ENCODE data around the gene SYNGR4.

The SYNGR4 gene

DNA sequence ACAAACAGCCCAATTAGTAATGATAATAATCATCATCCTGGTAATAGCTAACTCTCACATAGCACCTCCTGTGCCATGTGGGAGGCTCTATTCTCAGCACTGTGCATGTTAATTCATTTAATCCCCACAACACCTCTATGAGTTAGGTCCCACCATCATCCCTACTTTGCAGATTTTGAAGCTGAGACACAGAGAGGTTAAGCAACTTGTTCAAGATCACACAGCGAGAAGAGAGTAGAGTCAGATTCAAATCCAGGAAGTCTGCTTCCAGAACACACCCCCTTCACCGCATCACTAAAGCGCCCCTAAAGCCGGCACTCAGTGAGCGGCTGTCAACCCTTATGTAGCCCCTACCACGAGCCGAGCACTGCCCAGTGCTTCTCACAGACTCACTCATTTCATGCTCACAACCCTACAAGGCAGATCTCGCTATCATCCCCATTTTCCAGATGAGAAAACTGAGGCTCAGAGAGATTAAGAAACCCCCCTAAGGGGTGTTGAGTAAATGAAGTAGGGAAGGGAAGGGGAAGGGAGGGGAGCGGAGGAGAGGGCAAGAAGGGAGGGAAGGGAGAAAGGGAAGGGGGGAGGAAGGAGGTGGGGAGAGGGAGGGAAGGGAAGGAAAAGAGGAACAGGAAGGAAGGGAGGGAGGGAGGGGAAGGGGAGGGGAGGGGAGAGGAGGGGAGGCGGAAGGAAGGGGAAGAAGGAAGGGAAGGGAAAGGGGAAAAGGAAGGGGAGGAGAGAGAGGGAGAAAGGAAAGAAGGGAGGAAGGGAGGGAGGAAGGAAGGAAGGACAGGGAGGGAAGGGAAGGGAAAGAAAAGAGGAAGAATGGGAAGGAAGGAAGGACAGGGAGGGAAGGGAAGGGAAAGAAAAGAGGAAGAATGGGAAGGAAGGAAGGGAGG lies 22.4 kb upstream of the SYNGR4 start:
- no peak for DNase-seq

DNA sequence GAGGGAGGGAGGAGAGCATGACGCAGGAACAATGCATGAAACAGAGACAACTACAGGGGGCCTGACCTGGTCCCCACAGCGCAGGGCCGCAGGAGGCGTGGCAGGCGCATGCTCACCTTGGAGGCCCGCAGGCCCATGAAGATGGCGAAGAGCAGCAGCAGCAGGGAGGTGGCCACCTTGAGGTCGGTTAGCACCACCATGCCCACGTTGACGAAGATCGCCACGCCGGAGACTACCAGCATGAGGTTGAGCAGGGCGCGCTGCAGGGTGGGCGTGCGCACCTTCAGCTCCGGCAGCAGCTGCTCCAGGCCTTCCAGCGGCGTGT lies 21.8 kb upstream of the SYNGR4 start:
- no peak for DNase-seq

- no peak for DNase-seq
These were observed 21.2 kb upstream of the SYNGR4 start for GRCh38 chr19:48342841-48343540.

- DNase-seq: no peak
These were observed 19.3 kb upstream of the SYNGR4 start for GRCh38 chr19:48344892-48345291.

DNA sequence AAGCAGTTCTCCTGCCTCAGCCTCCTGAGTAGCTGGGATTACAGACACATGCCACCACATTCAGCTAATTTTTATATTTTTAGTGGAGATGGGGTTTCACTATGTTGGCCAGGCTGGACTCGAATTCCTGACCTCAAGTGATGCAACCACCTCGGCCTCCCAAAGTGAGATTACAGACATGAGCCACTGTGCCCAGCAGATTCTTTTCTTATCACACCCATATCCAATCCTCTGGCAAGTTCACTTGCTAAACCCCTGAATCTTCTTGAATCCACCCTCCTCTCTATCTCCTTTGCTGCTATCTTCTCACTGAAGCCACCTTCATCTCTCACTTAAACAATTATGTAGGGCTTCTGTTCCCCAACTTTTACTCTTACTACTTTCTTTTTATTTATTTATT lies 18.0 kb upstream of the SYNGR4 start:
- no peak for DNase-seq

DNA sequence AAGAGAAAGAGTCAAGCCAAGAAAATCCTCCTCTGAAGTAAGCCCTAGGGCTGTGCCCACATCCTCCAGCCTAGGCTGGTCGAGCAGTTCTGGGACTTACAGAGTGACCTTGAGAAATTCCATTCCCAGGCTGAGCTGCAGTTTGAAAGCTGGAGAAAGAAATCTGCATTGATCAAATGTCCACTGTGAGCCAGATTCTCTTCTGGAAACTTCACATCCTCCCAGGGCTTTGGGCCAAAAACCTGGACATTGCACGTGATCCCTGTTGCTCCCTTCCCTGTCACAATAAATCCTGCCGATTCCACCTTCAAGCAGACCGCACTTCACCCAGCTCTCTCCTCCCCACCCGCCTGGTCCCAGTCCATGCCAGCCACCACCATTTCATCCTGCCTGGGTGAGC lies 16.1 kb upstream of the SYNGR4 start:
- no peak for DNase-seq

DNA sequence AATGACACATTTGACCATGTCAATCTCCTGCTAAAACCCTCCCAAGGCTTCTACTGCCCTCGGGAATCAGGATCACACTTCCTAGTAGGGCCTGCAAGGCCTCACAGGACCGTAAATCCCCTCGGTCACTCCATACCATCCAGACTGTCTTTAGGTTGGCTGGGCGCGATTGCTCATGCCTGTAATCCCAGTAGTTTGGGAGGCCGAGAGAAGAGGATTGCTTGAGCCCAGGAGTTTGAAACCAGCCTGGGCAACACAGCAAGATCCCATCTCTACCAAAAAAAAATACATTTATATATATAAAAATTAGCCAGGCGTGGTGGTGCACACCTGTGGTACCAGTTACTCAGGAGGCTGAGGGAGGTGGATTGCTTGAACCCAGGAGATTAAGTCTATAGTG lies 15.4 kb upstream of the SYNGR4 start:
- DNase-seq: no peak

- no peak for DNase-seq
These were observed 13.3 kb upstream of the SYNGR4 start for GRCh38 chr19:48350856-48351255.

DNA sequence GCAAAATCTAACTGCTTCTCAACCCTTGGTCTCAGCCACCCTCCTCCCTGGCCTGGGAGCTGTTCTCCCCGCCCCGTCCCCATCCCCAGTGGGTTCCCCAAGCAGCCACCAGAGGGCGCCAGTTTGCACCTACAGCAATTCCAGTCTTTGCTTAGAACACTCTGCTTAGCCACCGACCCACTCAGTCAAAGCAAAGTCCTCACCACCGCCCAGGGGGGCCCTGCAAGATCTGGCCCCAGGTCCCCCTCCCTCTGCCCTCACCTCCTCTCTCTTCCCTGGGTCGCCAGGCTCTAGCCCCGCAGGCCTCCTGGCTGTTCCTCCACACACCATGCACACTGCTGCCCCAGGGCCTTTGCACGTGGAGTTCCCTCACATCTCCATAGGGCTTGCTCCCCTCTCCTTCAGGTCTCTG lies 12.8 kb upstream of the SYNGR4 start:
- DNase-seq: no peak

- DNase-seq: no peak
These were observed 10.5 kb upstream of the SYNGR4 start for GRCh38 chr19:48353677-48354076.

DNA sequence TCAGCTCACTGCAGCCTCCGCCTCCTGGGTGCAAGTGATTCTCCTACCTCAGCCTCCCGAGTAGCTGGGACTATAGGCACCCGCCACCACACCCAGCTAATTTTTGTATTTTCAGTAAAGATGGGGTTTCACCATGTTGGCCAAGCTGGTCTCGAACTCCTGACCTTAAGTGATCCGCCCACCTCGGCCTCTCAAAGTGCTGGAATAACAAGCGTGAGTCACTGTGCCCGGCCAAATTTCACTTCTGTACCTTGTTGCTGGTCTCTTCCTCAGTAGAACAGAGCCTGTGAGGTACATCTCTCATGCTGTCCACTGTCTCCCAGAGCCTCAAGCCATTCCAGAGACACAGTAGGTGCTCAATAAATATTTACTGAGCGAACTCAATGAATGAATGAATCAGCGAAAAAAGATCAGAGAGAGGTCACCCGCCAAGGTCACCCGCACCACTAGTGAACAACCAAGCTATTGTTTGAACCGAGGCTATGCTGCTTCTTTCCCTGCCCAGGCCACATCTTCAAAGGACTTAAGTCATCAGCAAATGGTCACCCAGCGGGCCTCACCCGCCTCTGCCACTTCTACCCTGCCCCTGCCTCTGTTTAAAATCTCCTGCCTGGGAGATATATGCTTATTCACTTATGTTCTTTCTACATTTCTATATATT lies 9.7 kb upstream of the SYNGR4 start:
- DNase-seq: no peak

DNA sequence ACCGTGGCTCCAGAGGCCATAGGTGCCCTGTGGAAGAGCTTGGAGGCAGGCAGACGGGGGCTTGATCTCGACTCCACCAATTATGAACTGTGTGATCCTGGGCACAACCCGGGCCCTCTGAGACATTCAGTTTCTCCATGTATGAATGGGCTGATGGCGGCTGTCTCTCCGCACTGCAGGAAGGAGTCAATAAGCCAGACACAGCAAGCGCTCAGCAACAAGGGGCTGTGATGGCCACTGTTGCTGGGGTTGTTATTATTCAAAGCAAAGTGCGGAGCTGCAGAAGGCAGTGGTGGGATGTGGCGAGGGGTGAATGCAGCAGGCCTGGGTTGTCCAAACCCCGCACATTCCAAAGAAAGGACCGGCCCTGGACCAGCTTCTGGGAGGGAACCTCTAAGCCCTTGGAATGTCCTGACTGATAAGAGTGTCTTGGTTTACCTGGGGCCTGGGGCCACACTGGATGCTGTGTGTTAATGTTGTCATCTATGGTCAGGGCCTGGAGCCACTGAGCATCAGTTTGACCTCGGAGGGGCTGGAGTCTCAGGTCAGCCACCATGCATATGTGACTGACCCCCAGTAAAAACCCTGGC lies 8.7 kb upstream of the SYNGR4 start:
- no peak for DNase-seq

DNA sequence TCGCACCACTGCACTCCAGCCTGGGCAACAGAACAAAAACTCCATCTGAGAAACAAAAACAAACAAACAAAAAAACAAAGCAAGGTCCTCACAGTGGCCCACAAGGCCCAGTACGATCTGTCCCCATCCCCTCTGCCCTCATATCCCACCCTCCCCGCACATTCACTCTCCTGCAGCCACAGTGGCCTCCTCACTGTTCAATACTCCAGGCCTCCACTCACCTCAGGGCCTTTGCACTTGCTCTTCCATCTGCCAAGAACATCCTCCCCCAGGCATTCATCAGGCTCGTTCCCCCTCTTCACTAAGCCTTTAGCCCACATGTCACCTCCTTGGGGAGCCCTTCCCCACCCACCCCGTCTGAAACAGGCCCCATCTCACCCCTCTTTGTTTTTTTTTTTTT lies 5.0 kb upstream of the SYNGR4 start:
- DNase-seq: no peak

DNA sequence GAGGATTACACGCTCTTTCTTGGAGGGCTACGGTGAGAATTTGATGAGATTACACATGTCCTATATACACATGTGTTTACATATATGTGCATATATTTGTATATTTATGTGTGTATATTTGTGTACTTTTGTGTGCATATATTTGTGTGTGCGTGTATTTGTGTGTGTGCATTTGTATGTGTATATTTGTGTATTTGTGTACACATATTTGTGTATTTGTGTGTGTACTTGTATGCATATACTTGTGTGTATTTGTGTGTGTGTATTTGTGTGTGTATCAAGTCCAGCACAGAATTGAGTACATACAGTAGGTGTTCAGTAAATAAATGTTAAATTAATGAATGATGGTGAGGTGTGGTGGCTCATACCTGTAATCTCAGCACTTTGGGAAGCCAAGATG lies 2.3 kb upstream of the SYNGR4 start:
- no peak for DNase-seq

GRCh38 chr19:48362716-48363499 lies 1.3 kb upstream of the SYNGR4 start:
- DNase-seq: peak; percentile 96

- no peak for DNase-seq
These were observed 712 bp upstream of the SYNGR4 start for GRCh38 chr19:48363500-48363809.

DNA sequence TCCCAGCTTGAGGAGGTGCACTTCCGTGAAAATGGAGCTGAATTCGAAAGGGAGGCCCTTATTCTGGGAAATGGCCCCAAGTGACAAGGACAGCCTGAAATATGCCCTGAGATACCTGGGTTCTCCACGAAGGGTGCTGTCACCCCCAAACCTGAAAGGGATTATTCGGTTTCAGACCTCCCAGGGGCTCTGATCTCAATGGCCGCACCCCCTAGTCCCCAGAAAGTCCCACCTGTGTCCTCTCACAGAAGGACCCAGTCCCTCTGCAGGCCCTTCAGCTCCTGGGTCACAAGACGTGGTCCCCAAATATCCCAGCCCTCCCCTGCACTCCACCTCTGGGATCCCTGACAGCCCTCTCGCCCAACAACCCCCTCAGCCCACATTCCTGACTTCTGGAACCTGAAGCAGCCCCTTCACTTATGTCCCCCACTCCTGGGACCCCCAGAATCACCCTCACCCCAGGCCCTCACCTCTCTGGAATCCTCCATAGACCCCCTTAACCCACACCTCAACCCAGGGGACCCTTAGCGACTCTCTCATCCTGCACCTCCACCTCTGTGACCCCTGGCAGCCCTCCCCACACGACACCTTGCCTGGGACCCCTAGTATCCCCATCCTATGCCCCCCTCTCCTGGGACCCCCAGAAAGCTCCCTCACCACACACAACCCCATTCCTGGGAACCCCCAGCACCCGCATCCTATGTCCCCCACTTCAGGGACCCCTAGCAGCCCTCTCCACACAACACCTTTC lies 606 bp downstream of the SYNGR4 start:
- no peak for DNase-seq

DNA sequence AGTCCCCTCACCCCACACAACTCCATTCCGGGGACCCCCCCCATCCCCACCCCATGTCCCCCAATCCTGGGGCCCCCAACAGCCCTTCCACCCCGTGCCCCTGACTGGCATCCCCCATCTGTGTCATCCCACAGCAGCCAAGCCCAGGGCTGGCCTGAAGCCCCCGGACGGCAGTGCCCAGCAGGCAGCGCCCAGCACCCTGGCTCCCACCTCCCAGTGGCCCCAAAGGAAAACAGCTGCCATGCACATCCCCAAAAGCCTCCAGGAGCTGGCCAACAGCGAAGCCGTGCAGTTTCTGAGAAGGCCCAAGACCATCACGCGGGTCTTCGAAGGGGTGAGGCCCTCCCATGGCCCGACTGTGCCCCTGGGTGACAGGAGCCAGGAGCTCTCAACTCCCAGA lies 1.4 kb downstream of the SYNGR4 start:
- DNase-seq: no peak

GRCh38 chr19:48367855-48368254 lies 3.7 kb downstream of the SYNGR4 start:
- no peak for DNase-seq

DNA sequence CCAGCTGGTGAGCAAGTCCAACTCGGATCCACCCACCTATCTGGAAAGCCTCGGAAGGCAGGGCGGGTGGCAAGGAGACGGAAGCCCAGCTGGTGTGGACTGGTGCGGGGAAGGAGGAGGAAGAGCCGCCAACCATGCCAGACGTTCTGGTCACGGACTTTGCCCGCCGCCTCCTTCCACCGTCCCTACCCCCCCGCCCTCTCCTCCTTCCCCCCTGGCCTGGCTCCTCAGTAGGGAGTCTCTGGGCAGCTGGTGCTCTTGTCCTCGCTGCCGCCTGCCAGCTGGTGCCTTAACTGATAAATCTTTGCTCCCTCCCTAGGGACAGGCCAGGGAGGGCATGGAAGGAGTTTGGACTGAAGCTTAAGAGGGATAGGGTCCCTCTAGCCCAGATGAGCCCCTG lies 4.8 kb downstream of the SYNGR4 start:
- no peak for DNase-seq

GRCh38 chr19:48370955-48371354 lies 6.8 kb downstream of the SYNGR4 start:
- no peak for DNase-seq

DNA sequence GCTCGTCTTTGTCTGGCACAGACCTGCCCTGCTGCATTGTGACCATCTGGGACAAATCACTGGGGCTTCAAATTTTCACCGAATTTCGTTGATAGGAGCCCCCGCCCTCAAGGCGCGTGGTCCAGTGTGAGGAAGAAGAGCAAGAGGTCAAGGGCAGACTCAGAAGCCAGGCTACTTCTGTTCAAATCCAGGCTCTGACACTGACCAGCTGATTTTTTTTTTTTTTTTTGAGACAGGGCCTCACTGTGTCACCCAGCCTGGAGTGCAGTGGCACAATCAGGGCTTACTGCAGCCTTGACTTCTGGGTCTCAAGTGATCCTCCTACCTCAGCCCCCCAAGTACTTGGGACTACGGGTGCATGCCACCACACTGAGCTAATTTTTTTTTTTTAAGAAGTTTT lies 7.2 kb downstream of the SYNGR4 start:
- DNase-seq: no peak
